ENCODE measurements around the gene AP1G1.

AP1G1 gene

GRCh38 chr16:71762186-71762585 is 46.4 kb downstream of the AP1G1 start:
- POLR2A ChIA-PET, result no interaction called here
- TF ChIP-seq ZNF48 (tag by site-specific recombination; IDR thresholded peaks at IDR 0.05) (no peak), ZNF549 (tag by site-specific recombination; IDR thresholded peaks at IDR 0.05) (no peak), ZNF580 (tag by site-specific recombination; IDR thresholded peaks at IDR 0.05) (no peak), ZNF114 (tag by site-specific recombination; IDR thresholded peaks at IDR 0.05) (no peak), ZBTB26 (tag by site-specific recombination; optimal IDR thresholded peaks at IDR 0.05) (no peak), GLIS2 (tag by site-specific recombination; IDR thresholded peaks at IDR 0.05) (no peak), ZNF626 (tag by site-specific recombination; IDR thresholded peaks at IDR 0.05) (no peak)
- CTCF ChIA-PET, result interaction anchor here (0.6 kb wide), 2 partner anchors 10 to 11 kb away, joined by 3 to 4 read pairs; no protein-coding TSS in a partner anchor
- no peak overlapping the region for H3K4me3 ChIP-seq (ENCODE audit: low read depth, low read length)
- no peak overlapping the region for H3K27ac ChIP-seq (ENCODE audit: extremely low read depth, low read depth, low read length)
- H3K4me1 ChIP-seq (ENCODE audit: control insufficient read depth, insufficient read depth, low read length), result no peaks in the 10 kb centered on the region
- peaks cover 30 to 70% of the 10 kb centered on the region in 2 experiments for H3K36me3 ChIP-seq (ENCODE audit: control insufficient read depth in 2 of 2, insufficient read depth in 1 of 2, low read length in 2 of 2)
- no peaks in the 10 kb centered on the region for H3K9me3 ChIP-seq (ENCODE audit: control insufficient read depth, insufficient read depth, low read depth, low read length)

- no peak overlapping the region for H3K4me3 ChIP-seq (ENCODE audit: low read depth, low read length)
- H3K4me1 ChIP-seq (ENCODE audit: control insufficient read depth, insufficient read depth, low read length), result no peaks in the 10 kb centered on the region
- TF ChIP-seq ZNF621 (tag by site-specific recombination; IDR thresholded peaks at IDR 0.05) (no peak), ZNF426 (tag by site-specific recombination; IDR thresholded peaks at IDR 0.05) (no peak)
- H3K27ac ChIP-seq (ENCODE audit: extremely low read depth, low read depth, low read length), result no peak overlapping the region
- H3K36me3 ChIP-seq (ENCODE audit: control insufficient read depth in 2 of 2, insufficient read depth in 1 of 2, low read length in 2 of 2), result peaks cover 37 to 72% of the 10 kb centered on the region in 2 experiments
- H3K9me3 ChIP-seq (ENCODE audit: control insufficient read depth, insufficient read depth, low read depth, low read length), result no peaks in the 10 kb centered on the region
- CTCF ChIA-PET, result interaction anchor here (0.6 to 0.7 kb wide), 2 partner anchors 37 to 721 kb away, joined by 3 read pairs; no protein-coding TSS in a partner anchor
- POLR2A ChIA-PET, result no interaction called here
These were observed 47.5 kb downstream of the AP1G1 start for GRCh38 chr16:71761097-71761496.

GRCh38 chr16:71758293-71758760 is 50.3 kb downstream of the AP1G1 start:
- Histone ChIP-seq H3K27ac (ENCODE audit: extremely low read depth, low read depth, low read length) (no peak overlapping the region), H3K4me3 (ENCODE audit: low read depth, low read length) (no peak overlapping the region), H3K36me3 (ENCODE audit: control insufficient read depth in 2 of 2, insufficient read depth in 1 of 2, low read length in 2 of 2) (peaks cover 46 to 81% of the 10 kb centered on the region in 2 experiments), H3K9me3 (ENCODE audit: control insufficient read depth, insufficient read depth, low read depth, low read length) (no peaks in the 10 kb centered on the region), H3K4me1 (ENCODE audit: control insufficient read depth, insufficient read depth, low read length) (no peaks in the 10 kb centered on the region)
- no peak for TF ChIP-seq ZNF76 (tag by site-specific recombination; IDR thresholded peaks at IDR 0.05; ENCODE audit: borderline replicate concordance, low read depth)
- TF ChIP-seq ZNF133 (tag by site-specific recombination; IDR thresholded peaks at IDR 0.05), result no peak
- TF ChIP-seq ZNF416 (tag by site-specific recombination; IDR thresholded peaks at IDR 0.05), result no peak
- no peak for TF ChIP-seq TSHZ1 (tag by site-specific recombination; IDR thresholded peaks at IDR 0.05; ENCODE audit: borderline replicate concordance)
- no peak for TF ChIP-seq ZNF302 (tag by site-specific recombination; IDR thresholded peaks at IDR 0.05; ENCODE audit: low read depth)
- no peak for TF ChIP-seq ZNF433 (tag by site-specific recombination; IDR thresholded peaks at IDR 0.05; ENCODE audit: low read depth)
- TF ChIP-seq ZSCAN4 (tag by site-specific recombination; IDR thresholded peaks at IDR 0.05), result no peak
- TF ChIP-seq ZXDB (tag by site-specific recombination; IDR thresholded peaks at IDR 0.05), result no peak
- CTCF ChIA-PET, result no interaction called here
- POLR2A ChIA-PET, result interaction anchor here (0.6 kb wide), 1 partner anchor 16 kb away, joined by 4 read pairs; no protein-coding TSS in a partner anchor

Measured in HEK293 (cell line).